WTC11 (cell line): Measurements from ENCODE around the gene LYZL2.

Source experiments
- ELF4 ChIP-seq: sonication (generic); formaldehyde crosslinking; IDR thresholded peaks from 2 replicates; pipeline ENCODE4 v1.8.1; 2022; ENCODE audit warnings: low read depth, mild to moderate bottlenecking, moderate library complexity, missing genetic modification reagents
- FOXJ3 ChIP-seq: sonication (generic); formaldehyde crosslinking; IDR thresholded peaks from 2 replicates; pipeline ENCODE4 v1.9.0; 2021; ENCODE audit warnings: missing genetic modification reagents, mild to moderate bottlenecking, borderline replicate concordance
- IRF2 ChIP-seq: sonication (generic); formaldehyde crosslinking; IDR thresholded peaks from 2 replicates; pipeline ENCODE4 v1.8.0; 2022; ENCODE audit warnings: low read depth, missing genetic modification reagents, borderline replicate concordance
- MYBL2 ChIP-seq: sonication (generic); formaldehyde crosslinking; IDR thresholded peaks from 2 replicates; pipeline ENCODE4 v1.8.1; 2023; ENCODE audit warnings: mild to moderate bottlenecking, moderate library complexity, missing genetic modification reagents
- SP1 ChIP-seq: sonication (generic); formaldehyde crosslinking; conservative IDR thresholded peaks from 2 replicates; pipeline ENCODE4 v1.8.1; 2022; ENCODE audit warnings: missing genetic modification reagents
- TP53 ChIP-seq: sonication (generic); formaldehyde crosslinking; IDR thresholded peaks from 2 replicates; pipeline ENCODE4 v1.8.1; 2023; ENCODE audit warnings: mild to moderate bottlenecking, missing genetic modification reagents
- TF ChIP-seq, protein P1 (sequence below): fragments of 200-600 bp; IDR thresholded peaks from 2 replicates; pipeline ENCODE4 v1.8.0; 2022; ENCODE audit warnings: antibody characterized with exemption
- TF ChIP-seq, protein P2 (sequence below): sonication (generic); formaldehyde crosslinking; IDR thresholded peaks from 2 replicates; pipeline ENCODE4 v1.8.1; 2022; ENCODE audit warnings: low read depth, mild to moderate bottlenecking, moderate library complexity, missing genetic modification reagents, borderline replicate concordance
- TF ChIP-seq, protein P3 (sequence below): sonication (generic); formaldehyde crosslinking; IDR thresholded peaks from 2 replicates; pipeline ENCODE4 v1.8.1; 2022; ENCODE audit warnings: low read depth, missing genetic modification reagents, borderline replicate concordance

DNA sequence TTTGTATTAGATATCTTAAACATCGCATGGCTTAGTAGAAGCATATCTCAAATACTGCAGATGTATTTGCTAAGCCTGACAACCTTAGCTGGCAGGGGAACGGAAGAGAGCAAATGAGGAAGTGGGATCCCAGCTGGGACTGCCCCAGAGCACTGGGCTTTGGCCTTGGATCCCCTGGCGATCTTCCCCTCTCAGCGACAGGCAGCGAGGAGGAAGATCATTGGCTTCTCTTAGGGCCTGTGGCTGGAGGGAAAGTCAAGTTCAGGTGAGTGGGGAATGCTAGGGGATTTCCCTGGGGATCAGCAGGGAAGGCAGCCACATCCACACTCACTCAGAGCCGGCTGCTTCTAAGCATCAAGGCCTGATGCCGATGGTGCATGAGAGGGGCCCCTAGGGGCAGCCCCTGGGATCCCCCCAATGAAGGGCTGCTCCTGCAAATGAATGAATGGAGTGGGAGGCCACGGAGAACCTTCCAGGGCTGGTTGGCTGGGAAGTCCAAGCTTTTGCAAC, 42.0 kb downstream of the LYZL2 start:
- no peak for TF ChIP-seq IRF2 (CRISPR knock-in tag)
- TF ChIP-seq FOXJ3 (CRISPR knock-in tag), result no peak
- TF ChIP-seq ELF4 (CRISPR knock-in tag), result no peak
- TF ChIP-seq, protein P1, sequence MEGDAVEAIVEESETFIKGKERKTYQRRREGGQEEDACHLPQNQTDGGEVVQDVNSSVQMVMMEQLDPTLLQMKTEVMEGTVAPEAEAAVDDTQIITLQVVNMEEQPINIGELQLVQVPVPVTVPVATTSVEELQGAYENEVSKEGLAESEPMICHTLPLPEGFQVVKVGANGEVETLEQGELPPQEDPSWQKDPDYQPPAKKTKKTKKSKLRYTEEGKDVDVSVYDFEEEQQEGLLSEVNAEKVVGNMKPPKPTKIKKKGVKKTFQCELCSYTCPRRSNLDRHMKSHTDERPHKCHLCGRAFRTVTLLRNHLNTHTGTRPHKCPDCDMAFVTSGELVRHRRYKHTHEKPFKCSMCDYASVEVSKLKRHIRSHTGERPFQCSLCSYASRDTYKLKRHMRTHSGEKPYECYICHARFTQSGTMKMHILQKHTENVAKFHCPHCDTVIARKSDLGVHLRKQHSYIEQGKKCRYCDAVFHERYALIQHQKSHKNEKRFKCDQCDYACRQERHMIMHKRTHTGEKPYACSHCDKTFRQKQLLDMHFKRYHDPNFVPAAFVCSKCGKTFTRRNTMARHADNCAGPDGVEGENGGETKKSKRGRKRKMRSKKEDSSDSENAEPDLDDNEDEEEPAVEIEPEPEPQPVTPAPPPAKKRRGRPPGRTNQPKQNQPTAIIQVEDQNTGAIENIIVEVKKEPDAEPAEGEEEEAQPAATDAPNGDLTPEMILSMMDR, result no peak
- TF ChIP-seq TP53 (CRISPR knock-in tag), result no peak
- TF ChIP-seq, protein P2, sequence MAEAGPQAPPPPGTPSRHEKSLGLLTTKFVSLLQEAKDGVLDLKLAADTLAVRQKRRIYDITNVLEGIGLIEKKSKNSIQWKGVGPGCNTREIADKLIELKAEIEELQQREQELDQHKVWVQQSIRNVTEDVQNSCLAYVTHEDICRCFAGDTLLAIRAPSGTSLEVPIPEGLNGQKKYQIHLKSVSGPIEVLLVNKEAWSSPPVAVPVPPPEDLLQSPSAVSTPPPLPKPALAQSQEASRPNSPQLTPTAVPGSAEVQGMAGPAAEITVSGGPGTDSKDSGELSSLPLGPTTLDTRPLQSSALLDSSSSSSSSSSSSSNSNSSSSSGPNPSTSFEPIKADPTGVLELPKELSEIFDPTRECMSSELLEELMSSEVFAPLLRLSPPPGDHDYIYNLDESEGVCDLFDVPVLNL (CRISPR knock-in tag), result no peak
- TF ChIP-seq, protein P3, sequence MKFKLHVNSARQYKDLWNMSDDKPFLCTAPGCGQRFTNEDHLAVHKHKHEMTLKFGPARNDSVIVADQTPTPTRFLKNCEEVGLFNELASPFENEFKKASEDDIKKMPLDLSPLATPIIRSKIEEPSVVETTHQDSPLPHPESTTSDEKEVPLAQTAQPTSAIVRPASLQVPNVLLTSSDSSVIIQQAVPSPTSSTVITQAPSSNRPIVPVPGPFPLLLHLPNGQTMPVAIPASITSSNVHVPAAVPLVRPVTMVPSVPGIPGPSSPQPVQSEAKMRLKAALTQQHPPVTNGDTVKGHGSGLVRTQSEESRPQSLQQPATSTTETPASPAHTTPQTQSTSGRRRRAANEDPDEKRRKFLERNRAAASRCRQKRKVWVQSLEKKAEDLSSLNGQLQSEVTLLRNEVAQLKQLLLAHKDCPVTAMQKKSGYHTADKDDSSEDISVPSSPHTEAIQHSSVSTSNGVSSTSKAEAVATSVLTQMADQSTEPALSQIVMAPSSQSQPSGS, result no peak
- no peak for TF ChIP-seq MYBL2 (CRISPR knock-in tag)
- no peak for TF ChIP-seq SP1 (CRISPR knock-in tag)
